ENCODE results near the gene FPR1. TPM values are rescaled to one million over a fixed set of nuclear protein-coding genes. Genes with fewer than 3 reads are reported as not detected.

FPR1 gene, protein sequence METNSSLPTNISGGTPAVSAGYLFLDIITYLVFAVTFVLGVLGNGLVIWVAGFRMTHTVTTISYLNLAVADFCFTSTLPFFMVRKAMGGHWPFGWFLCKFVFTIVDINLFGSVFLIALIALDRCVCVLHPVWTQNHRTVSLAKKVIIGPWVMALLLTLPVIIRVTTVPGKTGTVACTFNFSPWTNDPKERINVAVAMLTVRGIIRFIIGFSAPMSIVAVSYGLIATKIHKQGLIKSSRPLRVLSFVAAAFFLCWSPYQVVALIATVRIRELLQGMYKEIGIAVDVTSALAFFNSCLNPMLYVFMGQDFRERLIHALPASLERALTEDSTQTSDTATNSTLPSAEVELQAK
- total RNA-seq = not detected

DNA sequence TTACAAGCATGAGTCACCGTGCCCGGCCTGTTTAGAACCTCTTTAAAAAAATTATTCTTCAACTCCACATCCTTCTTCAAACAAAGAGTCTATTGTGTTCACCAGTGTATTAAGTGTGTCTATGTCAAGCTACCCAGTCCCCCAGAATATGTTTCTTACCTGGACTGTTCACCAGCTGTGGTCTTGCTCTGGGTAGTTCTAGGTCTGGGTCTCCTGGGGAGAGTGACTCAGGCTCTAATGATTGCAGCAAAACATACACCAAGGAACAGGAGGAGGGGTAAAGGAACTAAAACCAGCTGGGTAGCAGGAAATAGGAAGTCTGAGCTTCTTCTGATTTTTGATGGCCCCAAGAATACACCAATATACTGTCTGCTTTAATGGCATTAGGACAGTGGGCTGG, at the start of gene FPR1:
Gene FPR1 (minus strand): TSS at position 224 of the 400 bp plus-strand sequence. CDS start 4,884 bp downstream, outside the sequence.
- no peak for DNase-seq

DNA sequence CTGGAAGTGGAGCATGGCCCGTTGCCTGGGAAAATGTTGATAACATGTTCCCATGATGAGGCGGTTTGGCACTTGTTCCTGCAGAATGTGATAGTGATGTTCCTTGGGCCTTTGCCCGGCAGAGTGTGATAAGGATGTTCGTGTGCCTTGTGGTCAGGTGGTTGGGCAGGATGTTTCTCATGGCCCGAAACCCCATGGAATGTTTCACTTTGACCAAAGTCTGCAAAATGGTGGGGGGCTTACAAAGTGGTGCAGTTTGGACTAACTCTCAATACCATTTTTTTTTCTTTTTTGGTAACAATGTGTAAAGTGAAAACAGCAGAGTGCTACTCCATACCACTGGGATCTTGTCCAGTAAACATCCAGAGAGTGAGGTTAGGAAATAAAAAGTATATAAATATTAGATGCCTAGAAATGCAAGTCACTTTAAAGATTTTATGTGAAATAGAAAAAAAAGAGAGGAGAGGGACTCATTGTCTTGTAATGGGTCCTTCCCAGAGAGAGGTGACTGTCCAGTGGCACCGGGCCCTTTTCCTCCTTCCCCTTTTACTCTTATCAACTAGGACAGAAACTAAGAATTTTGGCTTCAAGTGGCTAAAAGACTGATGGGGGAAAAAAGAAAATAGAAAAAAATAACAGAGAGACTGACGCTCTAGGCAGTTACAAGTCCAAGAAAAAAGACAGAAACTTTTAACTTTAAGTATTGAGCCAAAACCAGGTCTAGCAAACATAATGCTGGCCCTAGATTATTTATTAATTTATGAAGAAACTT, 49.0 kb upstream of the FPR1 start:
- no peak for DNase-seq

DNA sequence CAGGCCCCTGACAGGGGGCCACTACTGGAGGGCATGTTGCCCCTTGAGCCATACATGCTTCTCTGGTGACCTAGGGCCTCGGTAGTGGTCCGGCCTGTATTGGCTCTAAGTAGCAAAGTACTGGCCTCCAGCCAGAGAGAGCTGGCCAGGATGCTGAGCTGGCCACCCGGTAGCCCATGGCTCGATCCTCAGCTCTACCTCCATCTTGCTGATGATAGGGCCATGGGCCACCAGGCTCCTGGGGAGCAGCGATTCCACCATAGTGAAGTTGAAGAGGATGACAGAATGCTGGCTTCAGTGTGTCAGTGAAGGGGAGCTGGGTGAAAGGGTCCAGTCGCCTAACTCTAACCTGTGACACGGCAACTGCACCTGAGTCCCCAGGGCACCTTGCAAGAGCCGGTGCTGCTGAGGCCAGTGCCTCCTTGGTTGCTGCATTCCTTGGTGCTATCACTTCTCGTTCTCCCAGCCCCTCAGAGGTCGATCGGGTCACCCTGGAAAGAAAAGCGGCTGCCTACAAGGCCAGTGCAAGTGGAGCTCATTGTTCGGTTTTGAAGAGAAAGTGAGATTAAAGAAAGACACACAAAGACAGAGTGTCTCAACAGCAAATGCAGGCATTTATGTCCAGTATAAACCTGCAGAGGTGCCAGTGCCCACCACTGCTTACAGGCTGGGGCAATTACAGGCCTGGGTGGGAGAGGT, 48.2 kb upstream of the FPR1 start:
- no peak for DNase-seq

DNA sequence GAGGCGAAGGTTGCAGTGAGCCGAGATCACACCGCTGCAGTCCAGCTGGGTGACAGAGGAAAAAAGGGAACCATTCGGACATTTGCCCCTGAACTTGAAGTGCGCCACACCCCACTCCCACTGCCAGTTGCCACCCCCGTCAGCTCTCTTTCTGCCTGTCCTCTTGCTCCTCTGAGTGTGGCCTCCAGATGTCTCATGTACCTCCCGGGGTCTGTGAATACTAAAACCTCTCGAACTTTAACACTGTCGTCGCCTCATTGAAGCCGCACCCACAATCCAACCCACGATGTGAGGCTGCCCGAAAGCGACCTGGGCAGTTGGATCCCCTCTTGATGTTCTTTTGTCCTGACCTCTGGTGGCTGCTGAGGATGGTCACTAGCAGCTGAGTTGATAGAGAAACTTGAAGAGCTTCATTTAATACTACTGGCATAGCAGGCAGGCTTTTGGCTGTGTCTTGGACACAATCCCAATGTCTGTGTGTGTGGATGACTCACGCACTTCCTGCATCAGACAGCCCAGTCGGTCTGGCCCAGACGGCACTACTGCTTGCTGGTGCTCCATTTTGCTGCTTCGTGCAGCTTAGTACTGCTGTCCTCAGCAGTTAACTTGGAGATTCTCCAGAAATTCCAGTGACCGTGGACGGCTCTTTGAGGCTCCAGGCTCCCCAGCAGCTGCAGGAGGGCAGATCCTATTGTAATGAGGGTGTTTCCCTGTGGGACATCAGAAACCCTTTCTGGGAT, 47.5 kb upstream of the FPR1 start:
- no peak for DNase-seq

DNA sequence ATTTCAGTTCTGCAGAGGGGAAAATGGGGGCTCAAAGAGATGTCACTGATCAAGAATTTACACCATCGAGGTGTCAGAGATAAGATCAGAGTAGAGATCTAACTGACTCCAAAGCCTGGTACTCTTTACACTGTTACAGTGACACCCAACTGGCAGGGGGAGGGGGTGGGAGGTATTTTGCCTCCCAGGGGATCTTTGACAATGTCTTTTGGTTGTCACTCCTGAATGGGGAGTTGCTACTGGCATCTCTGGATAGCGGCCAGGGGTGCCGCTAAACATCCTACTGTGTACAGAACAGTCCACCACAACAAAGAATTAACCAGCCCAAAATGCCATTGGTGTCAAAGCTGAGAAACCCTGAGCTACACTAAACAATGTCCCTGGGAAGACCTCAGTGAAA, 46.4 kb upstream of the FPR1 start:
- DNase-seq = no peak

DNA sequence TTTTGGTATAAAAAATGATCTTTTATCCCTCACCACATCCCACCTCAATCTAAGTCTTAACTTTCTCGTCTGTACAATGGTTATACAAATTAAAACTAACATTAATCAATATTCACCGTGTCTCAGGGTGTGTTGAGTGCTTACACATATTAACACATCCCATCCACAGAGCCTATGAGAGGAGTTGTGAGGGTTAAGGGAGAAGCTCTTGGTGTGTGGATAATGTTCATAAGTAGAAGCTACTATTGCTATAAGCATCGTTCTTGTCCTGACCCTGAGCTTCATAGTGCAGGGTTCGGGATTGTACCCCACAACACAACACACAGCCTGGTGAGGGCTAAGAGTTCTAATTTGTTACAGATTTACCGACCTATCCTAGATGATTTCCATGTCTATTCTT, 45.8 kb upstream of the FPR1 start:
- DNase-seq = no peak

- no peak for DNase-seq
Measured at GRCh38 chr19:51796195-51796679, 44.6 kb upstream of the FPR1 start.

DNA sequence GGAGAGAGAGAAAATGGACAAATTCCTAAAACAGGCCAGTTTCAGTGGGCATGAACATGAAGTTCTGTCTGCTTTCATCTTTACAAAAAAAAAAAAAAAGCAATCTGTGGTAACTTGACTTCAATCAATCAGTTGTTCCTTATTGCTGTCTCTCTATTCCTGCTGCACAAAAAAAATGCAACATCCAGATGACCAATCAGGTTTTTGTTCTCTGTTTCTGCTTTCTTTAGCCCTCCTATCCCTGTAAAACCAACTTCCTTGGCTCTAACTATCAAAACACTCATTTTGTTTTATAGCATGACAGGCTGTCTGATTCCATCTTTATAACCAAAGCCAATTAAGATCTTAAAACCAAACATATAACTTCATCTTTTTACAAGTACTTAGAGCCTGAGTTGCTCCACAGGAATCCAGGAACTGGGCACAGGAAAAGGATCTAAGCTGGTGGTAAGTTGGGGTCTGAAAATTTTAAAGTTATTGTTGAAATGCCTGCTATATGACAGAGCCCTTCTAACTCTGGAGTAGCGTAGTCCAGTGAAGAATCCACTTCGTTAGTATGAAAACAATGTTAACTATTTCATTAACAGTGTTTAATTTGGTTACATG, 43.3 kb upstream of the FPR1 start, which contains the start of gene FPR3:
Gene FPR3 (plus strand): TSS at position 273 of the 606 bp plus-strand sequence. CDS start 28,592 bp downstream, outside the sequence.
- no peak for DNase-seq

DNA sequence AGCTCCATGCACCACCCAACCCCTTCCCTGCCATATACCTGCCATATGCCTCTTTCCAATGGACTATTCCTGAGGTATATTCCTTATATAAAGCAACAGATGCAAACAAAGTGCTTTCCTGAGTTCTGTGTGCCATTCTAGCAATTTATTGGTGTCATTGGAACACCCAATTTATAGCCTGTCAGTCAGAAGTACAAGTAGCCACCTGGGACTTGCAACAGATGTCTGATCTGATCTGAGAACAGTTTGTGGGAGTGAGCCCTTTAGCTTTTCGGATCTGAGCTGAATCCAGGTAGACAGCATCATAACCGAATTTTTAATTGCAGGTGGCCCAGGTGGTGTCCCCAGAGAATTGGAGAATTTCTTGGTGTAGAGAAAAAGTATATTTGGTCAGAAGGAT, 42.3 kb upstream of the FPR1 start:
- no peak for DNase-seq

GRCh38 chr19:51792932-51793331, 41.3 kb upstream of the FPR1 start:
- no peak for DNase-seq

GRCh38 chr19:51789061-51789795, 37.5 kb upstream of the FPR1 start:
- DNase-seq = no peak

- DNase-seq = no peak
Measured at GRCh38 chr19:51788029-51788428, 36.4 kb upstream of the FPR1 start.

DNA sequence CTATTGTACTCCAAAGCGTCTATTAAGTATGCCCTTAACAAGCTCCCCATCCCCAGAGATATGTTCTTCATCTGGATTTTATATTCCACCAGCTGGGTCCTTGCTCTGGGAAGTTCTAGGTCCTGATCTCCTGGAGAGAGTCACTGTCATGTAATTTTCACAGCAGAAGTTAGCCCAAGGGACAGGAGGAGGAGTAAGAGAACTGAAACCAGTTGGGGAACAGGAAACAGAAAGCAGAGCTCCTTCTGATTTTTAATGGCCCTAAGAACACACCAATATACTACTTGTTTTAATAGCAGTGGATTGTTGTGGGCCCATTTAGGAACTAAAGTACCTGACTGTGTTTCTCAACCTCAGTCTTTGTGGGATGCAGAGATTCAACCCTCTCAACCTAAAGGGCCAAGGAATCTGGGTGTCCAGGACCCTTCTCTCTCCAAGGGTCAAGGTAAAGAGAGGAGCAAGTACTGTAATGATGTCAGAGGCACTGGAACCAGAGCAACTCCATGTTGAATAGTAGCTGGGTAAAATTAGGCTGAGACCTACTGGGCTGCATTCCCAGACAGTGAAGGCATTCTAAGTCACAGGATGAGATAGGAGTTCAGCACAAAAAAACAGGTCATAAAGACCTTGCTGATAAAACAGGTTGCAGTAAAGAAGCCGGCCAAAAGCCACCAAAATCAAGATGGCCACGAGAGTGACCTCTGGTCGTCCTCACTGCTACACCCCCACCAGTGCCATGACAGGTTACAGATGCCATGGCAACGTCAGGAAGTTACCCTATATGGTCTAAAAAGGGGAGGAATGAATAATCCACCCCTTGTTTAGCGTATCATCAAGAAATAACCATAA, 35.2 kb upstream of the FPR1 start:
- no peak for DNase-seq

GRCh38 chr19:51784922-51785690, 33.4 kb upstream of the FPR1 start:
- DNase-seq = no peak

GRCh38 chr19:51784109-51784785, 32.6 kb upstream of the FPR1 start:
- no peak for DNase-seq

GRCh38 chr19:51783372-51783771, 31.7 kb upstream of the FPR1 start:
- no peak for DNase-seq

DNA sequence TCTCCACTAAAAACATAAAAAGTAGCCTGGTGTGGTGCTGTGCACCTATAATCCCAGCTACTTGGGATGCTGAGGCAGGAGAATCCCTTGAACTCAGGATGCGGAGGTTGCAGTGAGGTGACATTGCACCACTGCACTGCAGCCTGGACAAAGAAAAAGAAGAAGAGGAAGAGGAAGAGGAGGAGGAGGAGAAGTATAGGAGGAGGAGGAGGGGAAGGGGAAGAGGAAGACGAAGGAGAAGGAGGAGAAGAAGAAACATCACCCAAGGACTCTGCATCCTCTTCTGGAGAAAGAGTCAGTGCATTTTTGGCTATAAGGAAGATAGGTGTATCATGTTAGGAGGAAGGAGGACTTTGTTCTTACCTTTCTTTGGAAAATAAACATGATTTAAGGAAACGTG, 30.3 kb upstream of the FPR1 start:
- no peak for DNase-seq

GRCh38 chr19:51780270-51780669, 28.6 kb upstream of the FPR1 start:
- DNase-seq = no peak

DNA sequence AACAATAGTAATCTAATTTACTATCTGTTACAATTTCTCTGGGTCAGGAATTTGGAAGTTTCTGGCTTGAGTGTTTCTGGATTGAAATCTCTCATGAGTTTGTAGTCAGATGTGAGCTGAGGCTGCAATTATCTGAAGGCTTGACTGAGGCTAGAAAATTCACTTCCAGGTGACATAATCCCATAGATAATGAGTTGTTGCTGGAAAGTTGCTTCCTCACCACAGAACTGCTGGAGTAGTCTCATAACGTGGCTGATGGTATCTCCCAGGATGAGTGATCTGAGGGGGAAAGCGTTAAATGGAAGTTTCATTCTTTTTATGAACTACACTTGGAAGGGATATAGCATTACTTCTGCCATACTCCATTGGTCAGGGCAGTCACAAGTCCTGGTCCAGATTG, 28.0 kb upstream of the FPR1 start:
- DNase-seq = no peak
